Activated CD8-positive, alpha-beta memory T cell treated with anti-CD3 and anti-CD28 coated beads for 36 hours (primary cell): ENCODE data around the gene CYFIP1. TPM values are rescaled to one million over a fixed set of nuclear protein-coding genes. Genes with fewer than 3 reads are reported as not detected.

Source experiments
- CTCF ChIA-PET: fragments of 350-600 bp; sonication (Branson Sonifier 250); formaldehyde crosslinking; loops from one replicate; lab custom pipeline; 2021; ENCODE audit warnings: antibody characterized with exemption; lab: Charles Lee
- POLR2A ChIA-PET: fragments of 350-600 bp; sonication (Branson Sonifier 250); formaldehyde crosslinking; loops from one replicate; lab custom pipeline; 2021; ENCODE audit warnings: antibody characterized with exemption; lab: Charles Lee
- total RNA-seq, 2 experiments: library from RNA; stranded (reverse); gene quantifications; one replicate each; pipeline ENCODE4 v1.2.3, GENCODE V29; 2021

CYFIP1 gene
- total RNA-seq, 2 experiments from 2014 or later: 23.3 to 24.3 TPM

DNA sequence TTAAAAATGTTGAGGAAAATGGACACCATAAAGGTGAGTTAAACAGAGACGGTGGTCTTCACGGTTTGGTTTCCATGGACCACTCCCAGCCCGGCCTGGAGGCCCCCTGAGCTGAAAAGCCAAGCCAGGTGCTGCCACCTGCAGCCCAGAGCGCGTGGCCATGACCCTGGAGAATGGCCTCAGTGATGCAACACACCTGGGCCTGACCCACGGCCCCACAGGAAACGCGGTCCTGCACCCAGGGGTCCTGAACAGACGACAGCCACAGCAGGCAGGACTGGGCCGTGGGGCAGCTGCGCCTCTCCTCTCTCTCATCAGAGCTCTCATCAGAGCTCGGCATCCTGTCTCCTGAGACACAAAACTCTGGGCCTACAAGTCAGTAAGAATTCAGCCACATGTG lies 77.6 kb downstream of the CYFIP1 start:
- CTCF ChIA-PET: no interaction called here
- POLR2A ChIA-PET: no interaction called here

DNA sequence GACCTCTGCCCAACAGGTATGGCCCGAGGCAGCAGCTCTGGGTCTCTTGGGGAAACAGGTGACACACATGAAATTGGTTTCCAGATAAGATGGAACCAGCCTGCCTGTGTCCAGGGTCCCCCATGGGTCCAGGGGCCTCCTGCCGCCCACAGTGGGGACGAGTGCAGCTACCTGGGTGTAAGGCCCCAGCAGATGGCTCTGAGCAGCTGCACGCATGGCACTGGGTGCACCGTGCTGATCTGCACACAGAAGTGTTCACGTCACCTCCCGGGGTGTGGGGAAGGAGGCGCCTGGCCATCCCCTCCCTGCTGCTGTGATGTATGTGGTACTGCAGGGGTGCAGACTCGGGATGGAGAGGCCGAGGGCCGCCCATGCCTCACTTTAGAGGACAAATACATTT lies 78.1 kb downstream of the CYFIP1 start:
- CTCF ChIA-PET: no interaction called here
- POLR2A ChIA-PET: no interaction called here

DNA sequence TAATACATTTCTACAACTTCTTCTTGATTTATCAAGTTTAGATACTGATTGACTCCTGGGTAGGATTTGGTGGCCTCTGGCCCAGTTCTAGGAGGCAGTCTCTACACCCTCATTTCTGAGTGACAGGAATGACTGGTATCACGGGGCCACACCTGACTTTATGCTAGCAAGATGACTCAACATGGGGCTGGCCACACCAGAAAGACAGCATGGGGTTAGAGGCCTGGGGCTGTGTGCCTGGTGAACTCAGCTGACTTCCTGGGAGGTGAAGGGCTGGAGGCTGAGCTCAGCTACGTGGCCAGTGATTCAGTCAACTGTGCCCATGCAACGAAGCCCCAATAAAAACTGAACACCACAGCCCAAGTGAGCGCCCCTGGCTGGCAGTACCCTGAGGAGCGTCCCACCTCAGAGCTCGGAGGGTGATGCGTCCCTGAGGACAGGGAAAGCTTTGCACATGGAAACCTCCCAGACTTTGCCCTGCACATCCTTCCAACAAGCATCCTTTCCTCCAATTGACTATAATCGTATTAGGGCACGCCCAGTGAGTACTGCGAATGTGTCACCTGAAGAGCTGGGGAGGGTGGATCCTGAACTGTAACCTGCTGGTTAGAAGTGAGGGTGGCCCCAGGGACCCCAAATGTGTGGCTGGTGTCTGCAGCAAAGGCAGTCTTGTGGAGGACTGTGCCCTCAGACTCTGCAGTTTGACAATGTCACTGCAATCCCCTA lies 84.5 kb downstream of the CYFIP1 start:
- POLR2A ChIA-PET: no interaction called here
- CTCF ChIA-PET: no interaction called here

DNA sequence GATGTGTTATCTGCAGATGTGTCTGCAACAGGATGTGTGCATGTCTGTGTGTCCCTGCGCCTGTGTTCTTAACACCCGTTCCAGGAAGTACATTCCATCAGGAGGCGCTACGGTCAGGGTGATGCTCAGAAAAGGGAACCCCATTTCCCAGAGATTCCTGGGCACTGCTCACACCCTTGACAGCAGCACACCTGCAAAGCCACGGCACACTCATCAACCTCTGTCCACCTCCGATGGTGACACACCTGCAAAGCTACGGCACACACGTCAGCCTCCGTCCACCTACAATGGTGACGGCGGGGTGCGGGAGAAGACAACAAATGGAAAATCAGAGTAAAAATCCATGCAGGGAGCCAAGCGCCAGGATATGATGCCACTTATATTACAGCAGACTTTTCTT lies 86.3 kb downstream of the CYFIP1 start:
- POLR2A ChIA-PET: no interaction called here
- CTCF ChIA-PET: no interaction called here

- CTCF ChIA-PET: no interaction called here
- POLR2A ChIA-PET: no interaction called here
Measured at GRCh38 chr15:22893081-22893480, 87.1 kb downstream of the CYFIP1 start.

GRCh38 chr15:22892333-22892732 lies 87.8 kb downstream of the CYFIP1 start:
- ChIA-PET POLR2A (no interaction called here), CTCF (no interaction called here)

GRCh38 chr15:22891426-22892210 lies 88.5 kb downstream of the CYFIP1 start:
- POLR2A ChIA-PET: no interaction called here
- CTCF ChIA-PET: no interaction called here

DNA sequence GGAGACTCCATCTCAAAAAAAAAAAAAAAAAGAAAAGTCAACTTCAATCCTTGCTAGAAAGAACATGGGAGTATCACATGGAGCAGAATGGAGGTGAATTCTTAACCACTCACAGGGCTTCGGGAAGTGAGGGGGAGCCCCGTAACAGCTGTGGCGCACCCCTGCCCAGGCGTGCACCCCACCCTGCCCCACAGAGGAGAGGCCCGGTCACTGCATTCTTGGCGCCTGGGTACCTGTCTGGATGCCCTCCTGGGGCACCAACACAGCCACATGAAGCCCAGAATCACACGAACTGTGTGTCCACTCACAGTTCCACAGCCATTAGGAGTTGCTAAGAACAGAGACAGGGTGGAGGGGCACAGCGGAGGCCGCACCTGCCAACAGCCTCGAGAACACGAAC lies 89.9 kb downstream of the CYFIP1 start:
- POLR2A ChIA-PET: no interaction called here

GRCh38 chr15:22889146-22889818 lies 90.9 kb downstream of the CYFIP1 start:
- ChIA-PET CTCF (no interaction called here), POLR2A (no interaction called here)

More for the DNA sequence above, 89.9 kb downstream of the CYFIP1 start:
- CTCF ChIA-PET: no interaction called here

DNA sequence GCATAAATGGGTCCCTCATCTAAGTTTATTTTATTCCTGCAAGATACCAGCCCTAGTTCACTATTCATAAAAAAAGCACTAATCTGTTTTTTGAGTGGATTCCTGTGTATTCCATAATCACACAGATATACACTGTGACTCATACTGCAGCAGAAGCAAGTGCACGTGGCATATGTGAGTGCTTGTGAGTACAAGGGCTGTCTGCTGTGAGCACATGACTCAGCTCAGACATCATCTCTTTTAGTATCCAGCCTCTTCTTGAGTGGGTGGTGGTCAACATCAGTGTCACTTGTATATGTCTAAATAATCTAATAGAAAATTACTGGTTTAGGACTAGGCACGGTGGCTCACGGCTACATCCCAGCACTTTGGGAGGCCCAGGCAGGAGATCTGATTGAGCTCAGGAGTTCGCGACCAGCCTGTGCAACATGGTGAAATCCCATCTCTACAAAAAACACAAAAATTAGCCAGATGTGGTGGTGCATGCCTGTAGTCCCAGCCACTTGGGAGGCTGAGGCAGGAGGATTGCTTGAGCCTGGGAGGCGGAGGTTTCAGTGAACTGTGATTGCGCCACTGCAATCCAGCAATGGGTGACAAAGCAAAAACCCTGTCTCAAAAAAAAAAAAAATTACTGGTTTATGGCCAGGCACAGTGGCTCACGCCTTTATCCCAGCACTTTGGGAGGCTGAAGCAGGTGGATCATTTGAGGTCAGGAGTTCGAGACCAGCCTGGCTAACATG lies 91.9 kb downstream of the CYFIP1 start:
- POLR2A ChIA-PET: no interaction called here
- CTCF ChIA-PET: no interaction called here

DNA sequence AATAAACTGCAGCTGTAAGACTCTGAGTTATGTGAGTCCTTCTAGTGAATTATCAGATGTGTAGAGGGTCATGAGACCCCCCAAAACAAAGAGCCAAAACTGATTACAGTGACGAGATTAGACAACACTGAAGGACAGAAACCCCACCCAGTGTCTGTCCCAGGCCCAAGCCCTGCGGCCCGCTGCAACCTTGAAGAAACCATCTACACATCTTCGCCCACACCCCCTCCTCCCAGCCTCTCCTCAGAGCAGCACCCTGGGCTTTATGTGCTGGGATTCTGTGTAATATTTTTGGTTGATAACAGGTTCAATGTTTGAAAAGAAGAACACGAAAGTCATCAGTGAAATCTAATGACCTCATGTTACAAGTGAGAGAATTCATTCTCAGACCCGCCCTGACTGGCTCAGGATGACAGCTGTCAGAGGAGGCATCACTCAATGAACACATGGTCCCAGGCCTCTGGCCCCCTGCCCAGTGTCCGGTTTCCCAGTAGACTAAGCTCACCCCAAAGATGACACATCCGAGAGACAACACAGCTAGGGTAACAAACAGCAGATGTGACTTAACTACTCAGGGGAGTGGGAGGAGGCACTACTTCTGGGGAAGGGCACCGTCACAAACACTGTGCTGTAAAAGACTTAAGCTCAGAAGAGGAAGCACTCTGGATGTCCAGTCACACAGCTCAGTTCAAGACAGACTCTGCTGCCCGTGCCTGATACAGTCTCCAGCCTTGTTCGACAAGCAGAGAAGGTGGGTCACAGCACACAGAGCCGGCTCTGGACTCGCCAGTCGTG lies 92.8 kb downstream of the CYFIP1 start:
- POLR2A ChIA-PET: no interaction called here
- CTCF ChIA-PET: no interaction called here

DNA sequence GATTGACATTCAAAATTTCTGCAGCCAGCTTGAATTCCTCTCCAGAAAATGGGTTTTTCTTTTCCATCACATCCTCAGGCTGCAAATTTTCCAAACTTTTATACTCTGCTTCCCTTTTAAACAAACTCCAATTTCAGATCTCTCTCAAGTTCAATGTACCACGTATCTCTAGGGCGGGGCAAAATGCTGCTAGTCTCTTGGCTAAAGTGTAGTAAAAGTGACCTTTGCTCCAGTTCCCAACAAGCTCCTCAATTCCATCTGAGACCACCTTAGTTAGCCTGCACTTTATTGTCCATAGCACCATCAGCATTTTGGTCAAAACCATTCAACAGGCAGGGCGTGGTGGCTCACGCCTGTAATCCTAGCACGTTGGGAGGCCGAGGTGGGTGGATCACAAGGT lies 95.0 kb downstream of the CYFIP1 start:
- POLR2A ChIA-PET: no interaction called here
- CTCF ChIA-PET: no interaction called here

- POLR2A ChIA-PET: no interaction called here
- CTCF ChIA-PET: no interaction called here
Measured at GRCh38 chr15:22884344-22884743, 95.8 kb downstream of the CYFIP1 start.

DNA sequence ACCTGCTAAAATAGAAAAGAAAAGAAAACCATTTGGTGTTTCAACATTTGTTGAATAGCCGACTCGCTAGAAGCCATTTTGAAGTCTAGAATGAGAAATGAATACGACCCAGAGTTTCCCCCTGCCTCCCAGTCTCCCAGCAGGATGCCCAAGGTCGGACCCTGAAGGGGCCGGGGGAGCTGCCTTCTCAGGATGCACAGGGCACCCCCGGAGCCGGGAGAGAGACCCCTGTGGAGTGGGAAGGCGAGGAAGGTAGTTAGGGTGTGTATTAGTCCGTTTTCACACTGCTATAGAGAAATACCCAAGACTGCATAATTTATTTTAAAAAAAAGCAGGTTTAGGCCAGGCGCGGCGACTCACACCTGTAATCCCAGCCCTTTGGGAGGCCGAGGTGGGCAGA lies 97.0 kb downstream of the CYFIP1 start:
- ChIA-PET CTCF (no interaction called here), POLR2A (no interaction called here)

- CTCF ChIA-PET: no interaction called here
Measured at GRCh38 chr15:22881739-22882440, 98.3 kb downstream of the CYFIP1 start.

DNA sequence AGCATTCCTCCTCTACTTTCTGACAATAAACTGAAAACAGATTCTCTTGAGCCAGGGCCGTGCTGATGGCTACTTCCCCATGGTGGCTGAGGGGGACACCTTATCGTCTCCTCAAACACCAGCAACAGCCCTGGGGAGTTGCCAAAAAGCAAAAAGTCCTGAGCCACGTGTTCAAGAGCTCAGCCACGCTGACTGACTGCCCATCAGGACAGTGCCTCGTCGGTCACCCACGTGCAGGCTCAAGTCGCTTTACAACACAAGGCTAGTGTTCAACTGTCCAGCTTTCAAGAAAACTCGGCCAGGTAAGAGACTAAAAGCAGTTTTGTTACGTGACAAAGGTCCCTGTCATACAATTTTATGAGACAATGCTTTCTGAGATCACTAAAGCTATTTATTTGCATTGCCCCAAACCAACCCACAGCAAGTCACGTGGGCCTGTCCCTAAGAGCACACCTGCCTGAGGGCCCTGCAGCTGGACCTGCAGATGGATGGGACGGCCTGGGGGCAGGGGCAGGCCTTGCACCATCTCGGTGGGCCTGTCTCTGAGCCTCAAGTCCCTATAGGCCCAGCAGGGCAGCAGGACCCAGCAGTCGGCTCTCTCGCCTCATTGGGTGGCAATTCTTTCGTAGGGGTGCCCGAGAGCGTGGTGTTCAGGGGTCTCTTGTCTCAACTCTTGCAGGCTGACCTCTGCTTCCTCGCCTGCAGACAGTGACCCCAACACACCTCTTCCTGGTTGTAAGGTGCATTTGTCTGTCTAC lies 99.0 kb downstream of the CYFIP1 start:
- CTCF ChIA-PET: no interaction called here
- POLR2A ChIA-PET: no interaction called here

More at GRCh38 chr15:22881739-22882440, 98.3 kb downstream of the CYFIP1 start:
- POLR2A ChIA-PET: no interaction called here

DNA sequence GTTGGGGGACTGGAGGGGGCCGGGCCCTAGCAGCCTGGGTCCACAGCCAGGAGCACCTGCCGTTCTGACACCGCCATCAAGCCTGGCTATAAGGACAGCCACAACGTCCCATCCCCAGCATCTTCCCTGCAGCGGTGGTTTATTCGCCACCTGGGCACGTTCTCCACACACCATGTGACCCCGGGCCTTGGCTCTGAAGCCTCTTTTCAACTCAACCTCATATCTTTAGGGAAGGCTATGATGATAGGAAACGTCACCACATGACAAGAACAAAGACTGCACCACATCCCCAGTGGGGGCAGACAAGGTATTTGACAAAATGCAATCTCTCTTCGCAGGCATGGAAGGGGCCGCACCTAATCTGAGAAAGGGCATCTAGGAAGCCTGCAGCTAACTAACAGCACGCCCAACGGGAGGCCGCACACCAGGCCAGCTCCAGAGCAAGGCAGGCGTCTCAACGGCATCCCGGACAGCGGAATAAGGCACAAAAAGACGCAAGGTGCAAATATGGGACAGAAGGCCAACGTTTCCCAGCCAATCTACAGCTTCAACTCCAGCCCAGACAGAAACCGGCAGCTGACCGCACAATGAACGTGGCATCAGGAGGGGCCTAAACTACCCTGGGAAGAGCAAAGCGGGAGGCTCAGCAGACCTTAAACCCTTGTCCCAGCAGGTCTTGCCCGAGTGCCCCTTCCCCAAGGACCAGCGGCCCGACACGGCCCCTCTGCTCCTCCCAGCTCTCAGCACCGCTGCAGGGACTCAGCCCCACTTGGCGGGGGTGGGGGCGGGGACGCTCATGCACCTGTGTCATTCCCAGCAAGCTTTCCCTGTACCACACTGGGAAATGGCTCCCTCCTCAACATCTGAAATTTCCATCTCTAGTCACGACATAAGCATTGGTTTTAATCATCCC lies 99.8 kb downstream of the CYFIP1 start:
- ChIA-PET POLR2A (interaction anchor here (0.6 kb wide), 1 partner anchor 88 kb away, joined by 3 read pairs; no protein-coding TSS in a partner anchor), CTCF (no interaction called here)
